ENCODE measurements around the gene SCN5A.

The SCN5A gene

DNA sequence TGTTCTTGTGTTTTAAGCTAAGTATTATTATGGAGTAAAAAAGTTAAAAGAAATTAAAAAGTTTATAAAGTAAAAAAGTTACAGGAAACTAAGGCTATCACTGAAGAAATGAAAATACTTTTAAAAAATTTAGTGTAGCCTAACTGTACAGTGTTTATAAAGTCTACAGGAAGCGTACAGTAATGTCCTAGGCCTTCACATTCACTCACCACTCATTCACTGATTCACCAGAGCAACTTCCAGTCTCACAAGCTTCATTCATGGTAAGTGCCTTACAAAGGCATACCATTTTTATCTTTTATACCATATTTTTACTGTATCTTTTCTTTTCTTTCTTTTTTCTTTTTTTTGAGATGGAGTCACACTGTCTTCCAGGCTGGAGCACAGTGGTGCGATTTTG is 40.7 kb upstream of the SCN5A start:
- no peak overlapping the region for H3K4me2 ChIP-seq (ENCODE audit: low read length)
- no peak overlapping the region for H2AFZ ChIP-seq (ENCODE audit: low read depth, low read length)
- no peaks in the 10 kb centered on the region for H3K79me2 ChIP-seq (ENCODE audit: low read length)
- no peaks in the 10 kb centered on the region for H3K4me1 ChIP-seq (ENCODE audit: low read length)
- H3K4me3 ChIP-seq (ENCODE audit: low read length), result no peak overlapping the region
- no peaks in the 10 kb centered on the region for H3K9me3 ChIP-seq (ENCODE audit: insufficient read depth, low read length)
- H4K20me1 ChIP-seq (ENCODE audit: insufficient read depth, low read length), result no peaks in the 10 kb centered on the region
- no peaks in the 10 kb centered on the region for H3K36me3 ChIP-seq (replicated peaks; ENCODE audit: low read depth, low read length)
- peaks cover 23% of the 10 kb centered on the region for H3K27me3 ChIP-seq (ENCODE audit: low read depth, low read length)
- no peak overlapping the region for H3K27ac ChIP-seq (ENCODE audit: low read length)
- no peak for TF ChIP-seq EZH2phosphoT487 (IDR thresholded peaks at IDR 0.05; ENCODE audit: low read depth)
- TF ChIP-seq, protein P1, sequence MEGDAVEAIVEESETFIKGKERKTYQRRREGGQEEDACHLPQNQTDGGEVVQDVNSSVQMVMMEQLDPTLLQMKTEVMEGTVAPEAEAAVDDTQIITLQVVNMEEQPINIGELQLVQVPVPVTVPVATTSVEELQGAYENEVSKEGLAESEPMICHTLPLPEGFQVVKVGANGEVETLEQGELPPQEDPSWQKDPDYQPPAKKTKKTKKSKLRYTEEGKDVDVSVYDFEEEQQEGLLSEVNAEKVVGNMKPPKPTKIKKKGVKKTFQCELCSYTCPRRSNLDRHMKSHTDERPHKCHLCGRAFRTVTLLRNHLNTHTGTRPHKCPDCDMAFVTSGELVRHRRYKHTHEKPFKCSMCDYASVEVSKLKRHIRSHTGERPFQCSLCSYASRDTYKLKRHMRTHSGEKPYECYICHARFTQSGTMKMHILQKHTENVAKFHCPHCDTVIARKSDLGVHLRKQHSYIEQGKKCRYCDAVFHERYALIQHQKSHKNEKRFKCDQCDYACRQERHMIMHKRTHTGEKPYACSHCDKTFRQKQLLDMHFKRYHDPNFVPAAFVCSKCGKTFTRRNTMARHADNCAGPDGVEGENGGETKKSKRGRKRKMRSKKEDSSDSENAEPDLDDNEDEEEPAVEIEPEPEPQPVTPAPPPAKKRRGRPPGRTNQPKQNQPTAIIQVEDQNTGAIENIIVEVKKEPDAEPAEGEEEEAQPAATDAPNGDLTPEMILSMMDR (IDR thresholded peaks at IDR 0.05; ENCODE audit: low read depth, low read length), result no peak
- H3K9ac ChIP-seq (ENCODE audit: low read length), result no peak overlapping the region

DNA sequence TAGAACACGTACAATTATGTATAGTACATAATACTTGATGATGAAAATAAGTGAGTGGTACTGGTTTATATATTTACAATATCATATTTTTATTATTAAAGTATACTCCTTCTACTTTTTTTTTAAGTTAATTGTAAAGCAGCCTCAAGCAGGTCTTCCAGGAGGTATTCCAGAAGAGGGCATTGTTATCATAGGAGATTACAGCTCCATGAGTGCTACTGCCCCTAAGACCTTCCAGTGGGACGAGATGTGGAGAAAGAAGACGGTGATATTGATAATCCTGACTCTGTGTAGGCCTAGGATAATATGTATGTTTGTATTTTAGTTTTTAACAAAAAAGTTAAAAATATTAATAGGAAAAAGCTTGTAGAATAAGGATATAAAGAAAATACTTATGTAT is 40.3 kb upstream of the SCN5A start:
- Histone ChIP-seq H3K9me3 (ENCODE audit: insufficient read depth, low read length) (no peaks in the 10 kb centered on the region), H2AFZ (ENCODE audit: low read depth, low read length) (no peak overlapping the region), H3K36me3 (replicated peaks; ENCODE audit: low read depth, low read length) (no peaks in the 10 kb centered on the region), H3K4me2 (ENCODE audit: low read length) (no peak overlapping the region), H3K4me1 (ENCODE audit: low read length) (no peaks in the 10 kb centered on the region), H3K79me2 (ENCODE audit: low read length) (no peaks in the 10 kb centered on the region), H3K9ac (ENCODE audit: low read length) (no peak overlapping the region), H3K4me3 (ENCODE audit: low read length) (no peak overlapping the region), H3K27ac (ENCODE audit: low read length) (no peak overlapping the region), H3K27me3 (ENCODE audit: low read depth, low read length) (peaks cover 19% of the 10 kb centered on the region), H4K20me1 (ENCODE audit: insufficient read depth, low read length) (no peaks in the 10 kb centered on the region)
- TF ChIP-seq EZH2phosphoT487 (IDR thresholded peaks at IDR 0.05; ENCODE audit: low read depth), result no peak

DNA sequence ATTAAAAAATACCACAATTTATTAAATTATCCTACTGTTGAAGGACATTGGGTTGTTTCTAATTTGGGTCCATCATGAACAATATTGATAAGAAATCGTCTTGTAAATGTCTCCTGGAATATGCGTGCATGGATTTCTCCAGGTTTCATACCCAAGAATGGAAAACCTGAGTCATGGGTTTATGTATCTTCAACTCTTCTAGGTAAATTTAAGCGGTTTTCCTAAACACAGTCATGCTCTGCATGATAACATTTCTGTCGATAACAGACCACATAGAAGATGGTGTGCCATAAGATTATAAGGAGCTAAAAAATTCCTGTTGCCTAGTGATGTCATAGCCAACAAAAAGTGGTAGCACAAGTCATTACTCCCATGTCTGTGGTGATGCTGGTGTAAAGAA is 39.9 kb upstream of the SCN5A start:
- Histone ChIP-seq H3K27ac (ENCODE audit: low read length) (no peak overlapping the region), H3K4me1 (ENCODE audit: low read length) (no peaks in the 10 kb centered on the region), H3K9me3 (ENCODE audit: insufficient read depth, low read length) (no peaks in the 10 kb centered on the region), H2AFZ (ENCODE audit: low read depth, low read length) (no peak overlapping the region), H3K9ac (ENCODE audit: low read length) (no peak overlapping the region), H3K4me2 (ENCODE audit: low read length) (no peak overlapping the region), H4K20me1 (ENCODE audit: insufficient read depth, low read length) (no peaks in the 10 kb centered on the region), H3K27me3 (ENCODE audit: low read depth, low read length) (peaks cover 17% of the 10 kb centered on the region), H3K4me3 (ENCODE audit: low read length) (no peak overlapping the region), H3K79me2 (ENCODE audit: low read length) (no peaks in the 10 kb centered on the region), H3K36me3 (replicated peaks; ENCODE audit: low read depth, low read length) (no peaks in the 10 kb centered on the region)
- no peak for TF ChIP-seq EZH2phosphoT487 (IDR thresholded peaks at IDR 0.05; ENCODE audit: low read depth)
- TF ChIP-seq, protein P1 (IDR thresholded peaks at IDR 0.05; ENCODE audit: low read depth, low read length), result no peak

DNA sequence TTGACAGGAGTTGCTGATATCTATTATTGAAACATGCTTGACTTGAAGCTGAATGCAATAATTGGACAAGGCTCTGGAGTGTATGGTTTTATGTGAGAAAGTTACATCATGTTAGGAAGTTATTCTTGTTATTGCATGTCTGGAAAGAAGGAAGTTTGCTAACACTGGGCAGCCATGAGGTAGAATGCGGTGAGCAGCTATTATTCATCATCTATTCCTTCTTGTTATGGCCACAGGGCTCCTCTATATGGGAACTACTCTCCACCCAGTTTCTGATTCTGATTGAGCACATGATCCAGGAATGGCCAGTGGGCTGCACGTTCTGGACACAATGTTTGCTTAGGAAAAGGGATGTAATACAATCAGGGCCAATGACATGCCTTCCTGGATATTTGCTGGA is 37.8 kb upstream of the SCN5A start:
- H3K4me1 ChIP-seq (ENCODE audit: low read length), result no peaks in the 10 kb centered on the region
- no peaks in the 10 kb centered on the region for H4K20me1 ChIP-seq (ENCODE audit: insufficient read depth, low read length)
- H3K27me3 ChIP-seq (ENCODE audit: low read depth, low read length), result peaks cover 13% of the 10 kb centered on the region; the same call in 1 of the 2 replicates
- H3K4me2 ChIP-seq (ENCODE audit: low read length), result no peak overlapping the region
- H2AFZ ChIP-seq (ENCODE audit: low read depth, low read length), result no peak overlapping the region
- H3K79me2 ChIP-seq (ENCODE audit: low read length), result no peaks in the 10 kb centered on the region
- H3K4me3 ChIP-seq (ENCODE audit: low read length), result no peak overlapping the region
- no peak for TF ChIP-seq EZH2phosphoT487 (IDR thresholded peaks at IDR 0.05; ENCODE audit: low read depth)
- TF ChIP-seq, protein P1 (IDR thresholded peaks at IDR 0.05; ENCODE audit: low read depth, low read length), result no peak
- H3K27ac ChIP-seq (ENCODE audit: low read length), result no peak overlapping the region
- no peak overlapping the region for H3K9ac ChIP-seq (ENCODE audit: low read length)
- no peaks in the 10 kb centered on the region for H3K9me3 ChIP-seq (ENCODE audit: insufficient read depth, low read length)
- no peaks in the 10 kb centered on the region for H3K36me3 ChIP-seq (replicated peaks; ENCODE audit: low read depth, low read length)

DNA sequence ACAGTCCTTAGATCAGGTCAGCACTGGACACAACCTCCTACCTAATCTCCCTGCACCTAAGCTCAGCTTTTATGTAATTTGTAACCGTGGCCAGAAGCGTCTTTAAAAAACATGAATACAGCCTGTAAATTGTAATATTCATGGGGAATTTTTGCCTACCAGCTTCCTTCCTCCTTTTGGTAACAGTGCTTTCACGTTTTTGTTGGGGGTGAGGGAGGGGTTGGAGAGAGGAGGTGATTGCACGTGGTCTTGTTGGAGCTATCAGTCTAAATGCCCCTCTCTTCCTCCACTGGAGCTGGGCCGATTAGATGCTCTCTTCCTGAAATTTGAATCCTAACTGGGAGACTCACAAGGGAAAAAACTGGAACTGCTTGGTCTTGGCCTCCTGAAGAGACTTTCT is 35.1 kb upstream of the SCN5A start:
- H3K4me1 ChIP-seq (ENCODE audit: low read length), result no peaks in the 10 kb centered on the region
- peaks cover 25% of the 10 kb centered on the region; the same call in 1 of the 2 replicates for H3K27me3 ChIP-seq (ENCODE audit: low read depth, low read length)
- H3K4me3 ChIP-seq (ENCODE audit: low read length), result no peak overlapping the region
- H3K4me2 ChIP-seq (ENCODE audit: low read length), result no peak overlapping the region
- H3K27ac ChIP-seq (ENCODE audit: low read length), result no peak overlapping the region
- no peaks in the 10 kb centered on the region for H3K36me3 ChIP-seq (replicated peaks; ENCODE audit: low read depth, low read length)
- TF ChIP-seq EZH2phosphoT487 (IDR thresholded peaks at IDR 0.05; ENCODE audit: low read depth), result no peak
- TF ChIP-seq, protein P1 (IDR thresholded peaks at IDR 0.05; ENCODE audit: low read depth, low read length), result no peak
- H4K20me1 ChIP-seq (ENCODE audit: insufficient read depth, low read length), result no peaks in the 10 kb centered on the region
- H3K9ac ChIP-seq (ENCODE audit: low read length), result no peak overlapping the region
- no peaks in the 10 kb centered on the region for H3K9me3 ChIP-seq (ENCODE audit: insufficient read depth, low read length)
- H3K79me2 ChIP-seq (ENCODE audit: low read length), result no peaks in the 10 kb centered on the region
- no peak overlapping the region for H2AFZ ChIP-seq (ENCODE audit: low read depth, low read length)

All from OCI-LY3 (cell line).